MM.1S (cell line): Measurements from ENCODE around the gene MYL4.
A peak's percentile ranks its signal among the peaks of the same experiment; 100 is the strongest.

ENCODE experiments used
- DNase-seq: peaks from one replicate; pipeline ENCODE4 v3.0.0-alpha.2; 2015
- H2AFZ ChIP-seq: fragments of 300-600 bp; sonication (generic); 2 replicates; pipeline ENCODE4 v1.6.0; 2016; ENCODE audit warnings: antibody characterized with exemption, low read length
- H3F3A ChIP-seq: fragments of 300-600 bp; sonication (generic); 2 replicates; pipeline ENCODE4 v1.6.1; 2016; ENCODE audit warnings: mild to moderate bottlenecking, antibody characterized with exemption, low read length, moderate library complexity, mixed read lengths; ENCODE audit not compliant: insufficient read depth
- H3K27ac ChIP-seq: fragments of 300-600 bp; sonication (generic); 2 replicates; pipeline ENCODE4 v1.5.1; 2016; ENCODE audit warnings: mild to moderate bottlenecking, low read length
- H3K27me3 ChIP-seq: fragments of 300-600 bp; sonication (generic); replicated peaks from 2 replicates; pipeline ENCODE4 v1.6.0; 2016; ENCODE audit warnings: low read length; ENCODE audit not compliant: insufficient read depth
- H3K36me3 ChIP-seq: fragments of 300-600 bp; sonication (generic); replicated peaks from 2 replicates; pipeline ENCODE4 v1.6.1; 2016; ENCODE audit warnings: mild to moderate bottlenecking, low read length, mixed read lengths; ENCODE audit not compliant: insufficient read depth
- H3K4me1 ChIP-seq: fragments of 300-600 bp; sonication (generic); 2 replicates; pipeline ENCODE4 v1.6.1; 2016; ENCODE audit warnings: low read length, mixed read lengths
- H3K4me2 ChIP-seq: fragments of 300-600 bp; sonication (generic); 2 replicates; pipeline ENCODE4 v1.6.0; 2016; ENCODE audit warnings: low read depth, low read length
- H3K4me3 ChIP-seq: fragments of 300-600 bp; sonication (generic); 2 replicates; pipeline ENCODE4 v1.5.1; 2016; ENCODE audit warnings: low read length, mixed read lengths
- H3K79me2 ChIP-seq: fragments of 300-600 bp; sonication (generic); 2 replicates; pipeline ENCODE4 v1.6.1; 2016; ENCODE audit warnings: mixed run types, low read length, mixed read lengths
- H3K9ac ChIP-seq: fragments of 300-600 bp; sonication (generic); 2 replicates; pipeline ENCODE4 v1.6.1; 2016; ENCODE audit warnings: low read length, mixed read lengths
- H3K9me2 ChIP-seq: fragments of 300-600 bp; sonication (generic); replicated peaks from 2 replicates; pipeline ENCODE4 v1.6.1; 2016; ENCODE audit warnings: mild to moderate bottlenecking, low read length, mixed read lengths; ENCODE audit not compliant: insufficient read depth
- H3K9me3 ChIP-seq: fragments of 300-600 bp; sonication (generic); replicated peaks from 2 replicates; pipeline ENCODE4 v1.6.1; 2016; ENCODE audit warnings: mild to moderate bottlenecking, low read length, mixed read lengths; ENCODE audit not compliant: insufficient read depth
- H4K20me1 ChIP-seq: fragments of 300-600 bp; sonication (generic); 2 replicates; pipeline ENCODE4 v1.6.1; 2016; ENCODE audit warnings: mild to moderate bottlenecking, low read length, moderate library complexity, mixed read lengths; ENCODE audit not compliant: insufficient read depth
- CTCF ChIP-seq: fragments of 300-600 bp; sonication (generic); IDR thresholded peaks from 2 replicates; pipeline ENCODE4 v1.5.1; 2016; ENCODE audit warnings: antibody characterized with exemption, low read length, mixed read lengths
- EZH2 ChIP-seq: fragments of 300-600 bp; sonication (generic); optimal IDR thresholded peaks from 2 replicates; pipeline ENCODE3; 2017; ENCODE audit warnings: low read depth, mild to moderate bottlenecking, antibody characterized with exemption, low read length, mixed read lengths
- EZH2phosphoT487 ChIP-seq: fragments of 300-600 bp; sonication (generic); IDR thresholded peaks from 2 replicates; pipeline ENCODE4 v1.6.1; 2018; ENCODE audit warnings: antibody characterized with exemption, low read length

Gene MYL4

GRCh38 chr17:47225911-47226688, 17.0 kb downstream of the MYL4 start:
- Histone ChIP-seq H3K27me3 (no peaks in the 10 kb centered on the region), H3K9me3 (no peaks in the 10 kb centered on the region), H3F3A (no peaks in the 10 kb centered on the region), H3K36me3 (no peaks in the 10 kb centered on the region), H3K9me2 (no peaks in the 10 kb centered on the region), H2AFZ (no peak overlapping the region), H3K79me2 (no peaks in the 10 kb centered on the region), H3K4me3 (no peak overlapping the region), H3K4me1 (peaks cover 4% of the 10 kb centered on the region), H3K4me2 (no peak overlapping the region), H3K9ac (no peak overlapping the region), H4K20me1 (no peaks in the 10 kb centered on the region), H3K27ac (no peak overlapping the region)
- TF ChIP-seq CTCF (no peak), EZH2phosphoT487 (no peak), EZH2 (no peak)
- no peak for DNase-seq

- Histone ChIP-seq H2AFZ (no peak overlapping the region), H3K27me3 (no peaks in the 10 kb centered on the region), H4K20me1 (no peaks in the 10 kb centered on the region), H3K27ac (no peak overlapping the region), H3K9me2 (no peaks in the 10 kb centered on the region), H3K4me1 (peaks cover 8% of the 10 kb centered on the region), H3K4me2 (no peak overlapping the region), H3K9ac (no peak overlapping the region), H3K79me2 (no peaks in the 10 kb centered on the region), H3K4me3 (no peak overlapping the region), H3F3A (no peaks in the 10 kb centered on the region), H3K36me3 (no peaks in the 10 kb centered on the region), H3K9me3 (no peaks in the 10 kb centered on the region)
- no peak for TF ChIP-seq EZH2phosphoT487
- TF ChIP-seq EZH2 = no peak
- TF ChIP-seq CTCF = no peak
- no peak for DNase-seq
These were observed 18.7 kb downstream of the MYL4 start for GRCh38 chr17:47227862-47228261.

- H3K4me2 ChIP-seq = peak overlapping the region; percentile 97
- TF ChIP-seq CTCF = peak; percentile 99
- no peak for TF ChIP-seq EZH2phosphoT487
- H3K4me1 ChIP-seq = peaks cover 8% of the 10 kb centered on the region
- no peaks in the 10 kb centered on the region for H3K36me3 ChIP-seq
- peak; percentile 88 for DNase-seq
- no peaks in the 10 kb centered on the region for H3K79me2 ChIP-seq
- no peaks in the 10 kb centered on the region for H3K9me3 ChIP-seq
- peak overlapping the region; percentile 20; the same call in 1 of the 2 replicates for H3K9ac ChIP-seq
- H3F3A ChIP-seq = no peaks in the 10 kb centered on the region
- H3K27me3 ChIP-seq = no peaks in the 10 kb centered on the region
- no peak overlapping the region for H3K27ac ChIP-seq
- H2AFZ ChIP-seq = peak overlapping the region; percentile 84
- H3K9me2 ChIP-seq = no peaks in the 10 kb centered on the region
- H4K20me1 ChIP-seq = no peaks in the 10 kb centered on the region
- peak overlapping the region; percentile 64 for H3K4me3 ChIP-seq
These were observed 20.6 kb downstream of the MYL4 start for GRCh38 chr17:47229535-47230443.
